ENCODE results near the gene PSMB7.

Gene PSMB7

DNA sequence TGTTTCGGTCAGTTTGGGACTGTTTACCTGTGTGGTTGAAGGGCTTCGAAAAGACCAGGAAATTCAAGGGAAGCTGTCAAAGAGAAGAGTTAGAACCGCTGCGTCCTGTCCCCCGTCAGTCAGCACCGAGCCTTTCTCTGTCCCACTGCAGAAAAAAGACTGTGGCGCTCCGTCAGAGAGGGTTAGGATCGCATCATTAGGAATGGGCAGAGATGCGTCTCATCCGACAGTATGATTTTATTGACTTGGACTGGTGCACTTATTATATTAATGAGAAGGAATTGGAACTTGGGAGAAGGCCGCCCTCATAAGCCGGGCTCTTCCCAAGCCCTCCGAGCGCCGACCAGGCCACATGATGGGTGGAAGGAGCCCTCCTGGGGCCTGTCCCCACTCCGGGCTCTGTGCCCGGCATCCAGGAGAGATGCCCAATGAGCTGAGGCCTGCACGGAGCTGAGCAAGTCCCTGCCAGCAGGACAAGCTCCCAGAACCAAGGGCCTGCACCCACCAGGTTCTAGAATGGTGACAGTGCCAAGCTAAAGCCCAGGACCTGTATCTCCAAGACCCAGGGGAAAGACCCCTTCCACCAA, 85.9 kb downstream of the PSMB7 start:
- H4K20me1 ChIP-seq (ENCODE audit: control insufficient read depth, insufficient read depth, low read depth, low read length): no peaks in the 10 kb centered on the region
- no peaks in the 10 kb centered on the region for H3K9me2 ChIP-seq (replicated peaks; ENCODE audit: control insufficient read depth, low read length)
- no peaks in the 10 kb centered on the region for H3F3A ChIP-seq (ENCODE audit: control insufficient read depth, insufficient read depth)
- H3K36me3 ChIP-seq (ENCODE audit: control insufficient read depth, low read length): no peaks in the 10 kb centered on the region
- H3K27ac ChIP-seq (ENCODE audit: low read depth, low read length): no peak overlapping the region
- no peak overlapping the region for H3K4me3 ChIP-seq (ENCODE audit: low read length)
- no peak for TF ChIP-seq EZH2phosphoT487 (IDR thresholded peaks at IDR 0.05; ENCODE audit: borderline replicate concordance, low read length)
- TF ChIP-seq, protein P1, sequence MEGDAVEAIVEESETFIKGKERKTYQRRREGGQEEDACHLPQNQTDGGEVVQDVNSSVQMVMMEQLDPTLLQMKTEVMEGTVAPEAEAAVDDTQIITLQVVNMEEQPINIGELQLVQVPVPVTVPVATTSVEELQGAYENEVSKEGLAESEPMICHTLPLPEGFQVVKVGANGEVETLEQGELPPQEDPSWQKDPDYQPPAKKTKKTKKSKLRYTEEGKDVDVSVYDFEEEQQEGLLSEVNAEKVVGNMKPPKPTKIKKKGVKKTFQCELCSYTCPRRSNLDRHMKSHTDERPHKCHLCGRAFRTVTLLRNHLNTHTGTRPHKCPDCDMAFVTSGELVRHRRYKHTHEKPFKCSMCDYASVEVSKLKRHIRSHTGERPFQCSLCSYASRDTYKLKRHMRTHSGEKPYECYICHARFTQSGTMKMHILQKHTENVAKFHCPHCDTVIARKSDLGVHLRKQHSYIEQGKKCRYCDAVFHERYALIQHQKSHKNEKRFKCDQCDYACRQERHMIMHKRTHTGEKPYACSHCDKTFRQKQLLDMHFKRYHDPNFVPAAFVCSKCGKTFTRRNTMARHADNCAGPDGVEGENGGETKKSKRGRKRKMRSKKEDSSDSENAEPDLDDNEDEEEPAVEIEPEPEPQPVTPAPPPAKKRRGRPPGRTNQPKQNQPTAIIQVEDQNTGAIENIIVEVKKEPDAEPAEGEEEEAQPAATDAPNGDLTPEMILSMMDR (IDR thresholded peaks at IDR 0.05; ENCODE audit: low read depth, low read length, poor library complexity, severe bottlenecking): no peak
- H3K79me2 ChIP-seq (ENCODE audit: control insufficient read depth, low read length): no peaks in the 10 kb centered on the region
- no peak overlapping the region for H3K4me2 ChIP-seq (ENCODE audit: low read length)
- H3K27me3 ChIP-seq (ENCODE audit: control insufficient read depth, low read length): no peaks in the 10 kb centered on the region
- no peaks in the 10 kb centered on the region for H3K4me1 ChIP-seq (ENCODE audit: control insufficient read depth, low read length)
- no peaks in the 10 kb centered on the region for H3K9me3 ChIP-seq (ENCODE audit: control insufficient read depth, insufficient read depth, low read length)

DNA sequence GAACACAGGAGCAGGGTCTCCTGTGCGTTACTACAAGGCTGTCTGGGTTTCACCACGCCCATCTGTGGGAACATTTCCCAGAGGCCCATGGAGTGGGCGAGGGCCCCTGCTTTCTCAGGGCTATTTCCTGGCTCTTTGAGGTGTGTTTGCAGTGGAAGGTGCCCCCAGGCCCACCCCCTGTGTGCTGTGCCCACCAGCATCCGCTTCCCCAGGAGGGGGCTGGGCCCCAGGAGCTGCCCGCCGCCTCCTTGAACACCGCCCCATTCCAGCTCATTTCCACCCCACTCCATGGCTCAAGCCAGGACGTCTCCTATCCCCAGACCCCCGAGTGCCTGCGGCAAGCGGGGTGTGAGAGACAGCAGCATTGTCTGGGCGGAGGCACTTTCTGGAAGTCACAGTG, 87.0 kb downstream of the PSMB7 start:
- no peaks in the 10 kb centered on the region for H3K9me3 ChIP-seq (ENCODE audit: control insufficient read depth, insufficient read depth, low read length)
- H3K27me3 ChIP-seq (ENCODE audit: control insufficient read depth, low read length): no peaks in the 10 kb centered on the region
- H3K79me2 ChIP-seq (ENCODE audit: control insufficient read depth, low read length): no peaks in the 10 kb centered on the region
- no peak overlapping the region for H3K4me2 ChIP-seq (ENCODE audit: low read length)
- H3K27ac ChIP-seq (ENCODE audit: low read depth, low read length): no peak overlapping the region
- H4K20me1 ChIP-seq (ENCODE audit: control insufficient read depth, insufficient read depth, low read depth, low read length): no peaks in the 10 kb centered on the region
- no peak overlapping the region for H3K4me3 ChIP-seq (ENCODE audit: low read length)
- H3K36me3 ChIP-seq (ENCODE audit: control insufficient read depth, low read length): no peaks in the 10 kb centered on the region
- no peaks in the 10 kb centered on the region for H3F3A ChIP-seq (ENCODE audit: control insufficient read depth, insufficient read depth)
- no peaks in the 10 kb centered on the region for H3K4me1 ChIP-seq (ENCODE audit: control insufficient read depth, low read length)
- H3K9me2 ChIP-seq (replicated peaks; ENCODE audit: control insufficient read depth, low read length): no peaks in the 10 kb centered on the region
- no peak for TF ChIP-seq EZH2phosphoT487 (IDR thresholded peaks at IDR 0.05; ENCODE audit: borderline replicate concordance, low read length)
- TF ChIP-seq, protein P1 (IDR thresholded peaks at IDR 0.05; ENCODE audit: low read depth, low read length, poor library complexity, severe bottlenecking): no peak

DNA sequence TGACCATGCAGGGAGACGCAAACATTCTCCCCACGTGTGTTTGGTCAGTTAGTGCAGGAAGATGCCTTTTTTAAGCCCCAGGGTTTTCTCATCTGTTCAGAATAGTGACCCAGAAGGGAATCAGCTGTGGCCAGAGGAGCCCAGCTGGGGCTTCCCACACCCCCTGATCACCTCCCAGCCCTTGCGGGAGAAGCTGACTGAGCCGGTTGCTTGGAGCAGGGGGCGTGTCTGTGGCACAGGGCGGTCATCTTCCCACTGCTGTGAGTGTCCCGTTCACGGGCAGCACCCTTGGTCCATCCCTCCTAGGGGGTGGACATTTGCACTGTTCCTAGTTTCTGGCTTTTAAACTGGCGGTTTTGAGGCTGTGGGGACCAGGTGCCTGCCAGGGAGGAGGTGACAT, 87.8 kb downstream of the PSMB7 start:
- Histone ChIP-seq H3K27me3 (ENCODE audit: control insufficient read depth, low read length) (no peaks in the 10 kb centered on the region), H3K79me2 (ENCODE audit: control insufficient read depth, low read length) (no peaks in the 10 kb centered on the region), H3F3A (ENCODE audit: control insufficient read depth, insufficient read depth) (no peaks in the 10 kb centered on the region), H3K9me2 (replicated peaks; ENCODE audit: control insufficient read depth, low read length) (no peaks in the 10 kb centered on the region), H3K4me3 (ENCODE audit: low read length) (no peak overlapping the region), H3K4me1 (ENCODE audit: control insufficient read depth, low read length) (no peaks in the 10 kb centered on the region), H3K9me3 (ENCODE audit: control insufficient read depth, insufficient read depth, low read length) (no peaks in the 10 kb centered on the region), H3K27ac (ENCODE audit: low read depth, low read length) (no peak overlapping the region), H3K4me2 (ENCODE audit: low read length) (no peak overlapping the region), H4K20me1 (ENCODE audit: control insufficient read depth, insufficient read depth, low read depth, low read length) (no peaks in the 10 kb centered on the region), H3K36me3 (ENCODE audit: control insufficient read depth, low read length) (no peaks in the 10 kb centered on the region)
- no peak for TF ChIP-seq EZH2phosphoT487 (IDR thresholded peaks at IDR 0.05; ENCODE audit: borderline replicate concordance, low read length)
- TF ChIP-seq, protein P1 (IDR thresholded peaks at IDR 0.05; ENCODE audit: low read depth, low read length, poor library complexity, severe bottlenecking): no peak

All from DOHH2 (cell line).